Keratinocyte (primary cell): Measurements from ENCODE around the gene SLC31A2.

Experiments
- EZH2 ChIP-seq: IDR thresholded peaks from one replicate; pipeline ENCODE4 v1.6.1; 2012; ENCODE audit warnings: inconsistent platforms, mild to moderate bottlenecking, low read length, moderate library complexity
- TF ChIP-seq, protein P1 (sequence below), 3 experiments: IDR thresholded peaks in 1 of 3; conservative IDR thresholded peaks in 1 of 3; optimal IDR thresholded peaks in 1 of 3; 2 replicates in 2 of 3; 3 replicates in 1 of 3; pipeline versions ENCODE3 to v1.5.1; 2011; ENCODE audit warnings: low read length in 3 of 3, mild to moderate bottlenecking in 3 of 3, moderate library complexity in 2 of 3, control low read depth in 1 of 3, inconsistent platforms in 1 of 3; ENCODE audit not compliant: insufficient read depth in 2 of 3; ENCODE audit errors: extremely low read depth in 1 of 3

DNA sequence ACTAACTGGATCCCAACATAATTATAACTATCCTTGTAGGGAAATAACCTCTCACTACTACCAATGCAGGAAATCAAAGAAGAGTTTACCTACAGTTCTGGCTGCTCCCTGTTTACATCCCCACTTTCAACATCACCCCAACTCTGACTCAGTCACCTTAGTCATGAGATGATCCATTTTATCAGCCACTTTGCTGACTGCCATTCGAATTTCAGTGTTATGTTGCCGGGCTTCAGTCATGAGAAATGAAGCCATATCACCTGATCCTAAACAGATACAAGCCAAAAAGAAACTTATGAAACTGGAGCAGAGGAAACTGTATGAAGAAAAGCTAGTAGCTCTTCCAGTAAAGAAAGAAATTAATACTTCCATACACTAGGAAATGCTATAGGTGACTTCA is 33.7 kb downstream of the SLC31A2 start:
- TF ChIP-seq, protein P1, sequence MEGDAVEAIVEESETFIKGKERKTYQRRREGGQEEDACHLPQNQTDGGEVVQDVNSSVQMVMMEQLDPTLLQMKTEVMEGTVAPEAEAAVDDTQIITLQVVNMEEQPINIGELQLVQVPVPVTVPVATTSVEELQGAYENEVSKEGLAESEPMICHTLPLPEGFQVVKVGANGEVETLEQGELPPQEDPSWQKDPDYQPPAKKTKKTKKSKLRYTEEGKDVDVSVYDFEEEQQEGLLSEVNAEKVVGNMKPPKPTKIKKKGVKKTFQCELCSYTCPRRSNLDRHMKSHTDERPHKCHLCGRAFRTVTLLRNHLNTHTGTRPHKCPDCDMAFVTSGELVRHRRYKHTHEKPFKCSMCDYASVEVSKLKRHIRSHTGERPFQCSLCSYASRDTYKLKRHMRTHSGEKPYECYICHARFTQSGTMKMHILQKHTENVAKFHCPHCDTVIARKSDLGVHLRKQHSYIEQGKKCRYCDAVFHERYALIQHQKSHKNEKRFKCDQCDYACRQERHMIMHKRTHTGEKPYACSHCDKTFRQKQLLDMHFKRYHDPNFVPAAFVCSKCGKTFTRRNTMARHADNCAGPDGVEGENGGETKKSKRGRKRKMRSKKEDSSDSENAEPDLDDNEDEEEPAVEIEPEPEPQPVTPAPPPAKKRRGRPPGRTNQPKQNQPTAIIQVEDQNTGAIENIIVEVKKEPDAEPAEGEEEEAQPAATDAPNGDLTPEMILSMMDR (optimal IDR thresholded peaks at IDR 0.05 in 1 of 3, IDR thresholded peaks at IDR 0.05 in 1 of 3, conservative IDR thresholded peaks at IDR 0.05 in 1 of 3; ENCODE audit: extremely low read depth in 1 of 3, insufficient read depth in 2 of 3, low read length in 3 of 3): no peak
- TF ChIP-seq EZH2: no peak
